HG03196 (cell line): Measurements from ENCODE around the gene EFS.
"Not testable (repeated sequence)": the region's sequence is repeated elsewhere in the genome, so short reads cannot be mapped to it uniquely, and the experiment has no call there.

Source experiments
- ATAC-seq: cut with Tn5 transposase; IDR thresholded peaks from one replicate; pipeline ENCODE4 v1.9.1; 2021; ENCODE audit not compliant: unreplicated experiment

The EFS gene

GRCh38 chr14:23327947-23328744 lies 36.8 kb downstream of the EFS start:
- no peak for ATAC-seq

- no peak for ATAC-seq
Measured at GRCh38 chr14:23326491-23327332, 38.3 kb downstream of the EFS start.

- not testable (repeated sequence) for ATAC-seq
Measured at GRCh38 chr14:23325746-23326145, 39.2 kb downstream of the EFS start.

DNA sequence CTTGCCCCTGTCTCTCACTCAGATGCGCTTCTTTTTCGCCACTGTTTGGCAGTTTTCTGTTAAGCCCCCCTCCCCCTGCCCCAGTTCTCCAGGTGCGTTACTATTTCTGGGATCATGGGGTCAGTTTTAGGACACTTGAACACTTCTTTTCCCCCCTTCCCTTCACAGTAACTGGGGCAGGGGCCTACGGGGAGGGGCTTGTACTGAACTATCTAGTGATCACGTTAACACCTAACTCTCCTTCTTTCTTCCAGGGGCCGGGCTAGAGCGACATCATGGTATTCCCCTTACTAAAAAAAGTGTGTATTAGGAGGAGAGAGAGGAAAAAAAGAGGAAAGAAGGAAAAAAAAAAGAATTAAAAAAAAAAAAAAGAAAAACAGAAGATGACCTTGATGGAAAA lies 40.0 kb downstream of the EFS start:
- no peak for ATAC-seq

DNA sequence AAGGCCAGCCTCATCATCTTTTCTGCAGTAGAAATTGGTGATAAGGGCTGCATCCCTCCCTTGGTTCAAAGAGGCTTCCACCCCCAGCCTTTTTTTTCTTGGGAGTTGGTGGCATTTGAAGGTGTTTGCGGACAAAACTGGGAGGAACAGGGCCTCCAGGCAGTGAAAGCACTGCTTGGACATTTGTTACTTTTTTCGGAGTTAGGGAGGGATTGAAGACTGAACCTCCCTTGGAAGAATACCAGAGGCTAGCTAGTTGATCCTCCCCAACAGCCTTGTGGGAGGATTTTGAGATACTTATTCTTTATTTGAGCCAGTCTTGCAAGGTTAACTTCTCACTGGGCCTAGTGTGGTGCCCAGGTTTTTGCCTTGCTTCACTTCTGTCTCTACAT lies 40.5 kb downstream of the EFS start:
- no peak for ATAC-seq

GRCh38 chr14:23323838-23324454 lies 41.0 kb downstream of the EFS start:
- ATAC-seq: no peak

- no peak for ATAC-seq
Measured at GRCh38 chr14:23322568-23323517, 42.1 kb downstream of the EFS start.

DNA sequence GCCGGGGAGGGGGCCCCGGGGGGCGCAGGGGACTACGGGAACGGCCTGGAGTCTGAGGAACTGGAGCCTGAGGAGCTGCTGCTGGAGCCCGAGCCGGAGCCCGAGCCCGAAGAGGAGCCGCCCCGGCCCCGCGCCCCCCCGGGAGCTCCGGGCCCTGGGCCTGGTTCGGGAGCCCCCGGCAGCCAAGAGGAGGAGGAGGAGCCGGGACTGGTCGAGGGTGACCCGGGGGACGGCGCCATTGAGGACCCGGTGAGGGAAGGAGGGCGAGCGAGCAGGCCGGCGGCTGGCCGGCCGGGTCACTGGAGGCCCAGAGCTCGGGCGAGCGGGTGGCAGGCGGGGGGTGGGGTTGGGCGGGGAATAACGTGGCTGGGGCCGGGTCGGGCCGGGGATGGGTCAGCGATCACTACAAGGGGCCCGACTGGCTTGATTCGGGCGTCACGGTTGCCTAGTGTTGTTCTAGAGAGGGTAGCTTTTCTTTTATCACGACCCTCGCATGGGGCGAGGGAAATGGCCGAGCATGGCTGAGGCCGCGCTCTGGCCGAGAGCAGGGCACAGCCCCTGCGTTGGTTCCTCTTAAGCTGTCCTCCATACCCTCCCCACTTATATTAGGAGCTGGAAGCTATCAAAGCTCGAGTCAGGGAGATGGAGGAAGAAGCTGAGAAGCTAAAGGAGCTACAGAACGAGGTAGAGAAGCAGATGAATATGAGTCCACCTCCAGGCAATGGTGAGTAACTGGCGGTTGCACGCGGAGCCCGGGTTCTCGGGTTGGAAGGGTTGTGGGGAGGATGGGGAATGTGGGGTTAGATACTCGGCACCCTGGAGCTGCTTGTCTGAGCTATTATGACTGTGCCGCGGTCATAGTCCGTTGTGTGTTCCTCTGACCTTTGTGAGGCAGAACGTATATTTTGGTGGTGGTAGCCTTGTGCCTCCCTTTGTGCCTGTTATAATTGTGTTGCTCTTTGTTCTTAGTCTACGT lies 43.1 kb downstream of the EFS start:
- no peak for ATAC-seq

DNA sequence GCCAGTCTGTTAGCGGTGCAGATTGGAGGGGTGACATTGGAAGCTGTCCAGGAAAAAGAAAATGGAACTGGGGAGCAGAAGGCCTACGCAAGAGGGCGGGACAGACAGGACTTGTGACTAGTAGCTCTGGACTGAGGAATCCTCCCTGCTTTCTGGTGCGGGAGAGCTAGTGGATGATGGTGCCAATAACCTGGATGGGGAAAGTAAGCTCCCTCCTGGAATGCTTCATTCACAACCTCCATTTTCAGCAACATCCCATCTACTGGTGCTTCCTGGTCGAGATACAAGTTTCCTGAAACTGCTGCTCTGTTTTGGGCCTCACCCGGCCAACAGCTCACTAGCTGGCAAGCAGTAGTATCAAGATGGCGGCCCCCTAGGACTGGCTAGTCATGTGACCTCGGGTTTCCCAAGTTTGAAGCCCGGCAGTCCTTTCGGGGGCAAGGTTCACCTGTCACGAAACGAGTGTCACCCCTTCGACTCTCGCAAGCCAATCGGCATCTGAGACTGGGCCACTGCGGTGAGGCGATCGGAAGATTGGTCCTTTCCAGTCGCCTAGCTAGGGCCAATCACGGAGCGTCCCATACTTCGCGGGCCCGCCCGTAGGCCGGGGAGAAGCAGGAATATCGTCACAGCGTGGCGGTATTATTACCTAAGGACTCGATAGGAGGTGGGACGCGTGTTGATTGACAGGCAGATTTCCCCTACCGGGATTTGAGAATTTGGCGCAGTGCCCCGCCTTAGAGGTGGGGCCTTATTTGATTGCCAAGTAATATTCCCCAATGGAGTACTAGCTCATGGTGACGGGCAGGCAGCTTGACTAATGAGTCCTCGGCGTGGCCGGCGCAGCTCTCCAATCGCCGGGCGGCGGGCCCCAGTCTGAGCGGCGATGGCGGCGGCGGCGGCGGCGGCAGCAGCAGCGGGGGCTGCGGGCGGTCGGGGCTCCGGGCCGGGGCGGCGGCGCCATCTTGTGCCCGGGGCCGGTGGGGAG lies 44.1 kb downstream of the EFS start, which contains the start of gene PABPN1:
Gene PABPN1, plus strand, starts transcription at position 874 of the 988 bp plus-strand sequence. Its CDS starts 13 bp downstream, at position 887.
- peak; percentile 88 for ATAC-seq

GRCh38 chr14:23319746-23320583 lies 45.0 kb downstream of the EFS start:
- no peak for ATAC-seq

- no peak for ATAC-seq
Measured at GRCh38 chr14:23316300-23316699, 48.7 kb downstream of the EFS start.

DNA sequence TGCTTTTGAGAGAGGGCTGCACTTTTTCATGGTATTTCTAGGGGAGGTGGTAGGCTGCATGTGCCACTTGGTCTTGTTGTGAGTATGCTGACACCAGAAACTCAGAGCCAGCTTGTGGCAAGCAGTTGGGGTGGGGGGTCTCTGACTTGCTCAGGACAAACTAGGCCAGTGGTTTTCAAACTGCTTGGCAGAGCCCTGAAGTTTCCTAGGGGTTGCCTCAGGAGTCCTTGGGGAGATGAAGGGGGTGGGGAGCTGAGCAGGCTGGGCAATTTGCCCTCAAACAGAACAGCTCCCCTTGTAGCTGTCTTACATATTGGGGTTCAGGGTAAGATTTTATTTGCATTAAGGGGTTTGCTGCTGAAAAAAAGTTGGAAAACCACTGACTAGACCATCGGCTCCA lies 54.4 kb downstream of the EFS start:
- ATAC-seq: no peak

- ATAC-seq: no peak
Measured at GRCh38 chr14:23308721-23309445, 56.1 kb downstream of the EFS start.

DNA sequence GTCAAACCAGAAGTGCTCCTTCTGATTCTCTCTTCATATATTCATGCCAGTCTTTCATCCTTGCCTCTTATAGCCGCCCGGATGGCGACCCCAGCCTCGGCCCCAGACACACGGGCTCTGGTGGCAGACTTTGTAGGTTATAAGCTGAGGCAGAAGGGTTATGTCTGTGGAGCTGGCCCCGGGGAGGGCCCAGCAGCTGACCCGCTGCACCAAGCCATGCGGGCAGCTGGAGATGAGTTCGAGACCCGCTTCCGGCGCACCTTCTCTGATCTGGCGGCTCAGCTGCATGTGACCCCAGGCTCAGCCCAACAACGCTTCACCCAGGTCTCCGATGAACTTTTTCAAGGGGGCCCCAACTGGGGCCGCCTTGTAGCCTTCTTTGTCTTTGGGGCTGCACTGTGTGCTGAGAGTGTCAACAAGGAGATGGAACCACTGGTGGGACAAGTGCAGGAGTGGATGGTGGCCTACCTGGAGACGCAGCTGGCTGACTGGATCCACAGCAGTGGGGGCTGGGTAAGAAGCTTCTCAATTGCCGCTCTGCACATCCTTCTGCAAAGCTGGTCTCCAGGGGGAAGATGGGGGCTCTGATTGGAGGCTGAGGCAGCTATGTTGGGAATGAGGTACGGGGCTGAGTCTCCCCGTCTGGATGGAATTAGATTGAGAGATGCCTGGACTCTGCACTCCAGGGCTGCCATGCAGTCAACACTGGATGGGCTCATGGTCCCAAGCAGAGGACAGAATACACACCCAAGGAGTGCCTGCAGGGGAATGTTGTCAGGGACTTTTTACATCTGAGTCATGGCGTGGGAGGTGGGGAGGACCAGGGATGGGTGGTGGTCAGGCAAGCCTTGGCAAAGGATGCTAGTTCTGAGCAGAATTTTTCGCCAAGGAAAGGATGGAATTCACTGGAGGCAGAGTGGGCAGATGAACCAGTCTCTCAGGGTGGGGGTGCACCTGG lies 57.0 kb downstream of the EFS start:
- no peak for ATAC-seq

DNA sequence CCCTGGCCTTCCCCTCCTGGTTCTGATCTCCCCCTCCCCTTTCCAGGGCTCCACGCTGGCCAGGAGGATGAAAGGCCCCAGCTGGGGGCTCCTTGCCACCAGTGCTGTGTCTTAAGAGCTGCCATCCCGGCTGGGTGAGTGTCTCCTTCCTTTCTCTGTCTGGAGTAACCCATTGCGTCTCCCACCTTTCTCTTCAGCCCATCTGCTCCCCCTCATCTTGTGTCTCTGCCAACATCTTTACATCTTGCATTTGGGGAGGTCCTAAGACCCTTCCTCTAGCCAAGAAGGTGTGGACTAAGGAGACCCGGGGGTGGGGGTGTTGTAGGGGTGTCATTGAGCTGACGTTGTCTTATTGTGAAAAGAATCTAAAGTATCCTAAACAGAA lies 57.8 kb downstream of the EFS start:
- ATAC-seq: no peak
